Left colon (tissue), 2 donors: ENCODE data around the gene P4HA3. TPM values are rescaled to one million over a fixed set of nuclear protein-coding genes. Genes with fewer than 3 reads are reported as not detected.

Source experiments
- ATAC-seq: fragments of 200-7000 bp; cut with Tn5 transposase; one replicate; pipeline ENCODE4 v1.9.1; 2020; ENCODE audit warnings: mild to moderate bottlenecking, moderate library complexity
- DNase-seq, 2 donors: peaks; one replicate each; pipeline ENCODE4 v3.0.0-alpha.2; 2020
- intact Hi-C, 2 donors: fragments of 100-400 bp; cut with DNase I in 1 of 2; cut with micrococcal nuclease in 1 of 2; formaldehyde crosslinking; loops; one replicate each; pipeline versions ENCODE4 v1.11.2 to v1.14.0; 2022; cut with DNase I, micrococcal nuclease
- total RNA-seq, 2 donors: library from RNA; stranded (reverse); fragmentation: NEBNext Ultra II Directional; extraction: Animal tissue kit (Norgen Biotek cat#: 25700); gene quantifications; one replicate each; pipeline ENCODE4 v1.2.1, GENCODE V29; 2021
- donor health status: DM: no; HTN: no; CAD: no.
- donor health status: DM: yes; HTN: yes; CAD: no.

The P4HA3 gene
- total RNA-seq, 2 donors from 2014 or later = 0.25 to 0.27 TPM

GRCh38 chr11:74225565-74225964 lies 85.9 kb downstream of the P4HA3 start:
- ATAC-seq (no peak), DNase-seq (no peak)
- intact Hi-C loops = no loop called here

GRCh38 chr11:74221816-74222215 lies 89.6 kb downstream of the P4HA3 start:
- no peak for DNase-seq
- ATAC-seq = no peak
- intact Hi-C loops = no loop called here

GRCh38 chr11:74220376-74220775 lies 91.1 kb downstream of the P4HA3 start:
- no peak for DNase-seq
- no peak for ATAC-seq
- intact Hi-C loops = no loop called here

Other genes with a start within 250 kb of the P4HA3 start
- 10 to 100 TPM; 19.2 to 22.7 TPM for gene C2CD3, start 140.6 kb downstream of the P4HA3 start, total RNA-seq
- gene PPME1, start 140.4 kb downstream of the P4HA3 start, total RNA-seq = 10 to 100 TPM; 26.7 to 28.3 TPM
- 10 to 100 TPM in 1 of 2 donors, 1 to 10 TPM in 1; 9.9 to 14.3 TPM for gene PGM2L1, start 86.8 kb upstream of the P4HA3 start, total RNA-seq
- gene KCNE3, start 155.9 kb upstream of the P4HA3 start, total RNA-seq = 10 to 100 TPM; 18.8 to 37.7 TPM
- 1 to 10 TPM; 2.5 to 3.4 TPM for gene LIPT2, start 182.1 kb upstream of the P4HA3 start, total RNA-seq